Amniotic stem cell (primary cell): ENCODE data around the gene PTPRM.

ENCODE experiments used
- DNase-seq: peaks from one replicate; lab custom pipeline; 2025; lab: John Stamatoyannopoulos, UW

Gene PTPRM

GRCh38 chr18:8326763-8327394 lies 759.8 kb downstream of the PTPRM start:
- DNase-seq, result no peak

- no peak for DNase-seq
These were observed 761.0 kb downstream of the PTPRM start for GRCh38 chr18:8328126-8328525.

- DNase-seq, result no peak
These were observed 762.2 kb downstream of the PTPRM start for GRCh38 chr18:8329186-8329771.

- DNase-seq, result no peak
These were observed 763.5 kb downstream of the PTPRM start for GRCh38 chr18:8330575-8330974.

GRCh38 chr18:8332286-8332685 lies 765.2 kb downstream of the PTPRM start:
- DNase-seq, result no peak

GRCh38 chr18:8333961-8334360 lies 766.8 kb downstream of the PTPRM start:
- no peak for DNase-seq

- DNase-seq, result no peak
These were observed 770.1 kb downstream of the PTPRM start for GRCh38 chr18:8337211-8337610.

GRCh38 chr18:8339210-8339609 lies 772.1 kb downstream of the PTPRM start:
- DNase-seq, result no peak

- DNase-seq, result no peak
These were observed 772.8 kb downstream of the PTPRM start for GRCh38 chr18:8339952-8340351.

- no peak for DNase-seq
These were observed 774.5 kb downstream of the PTPRM start for GRCh38 chr18:8341481-8342230.

- DNase-seq, result no peak
These were observed 781.1 kb downstream of the PTPRM start for GRCh38 chr18:8348051-8348720.

GRCh38 chr18:8349608-8350323 lies 782.6 kb downstream of the PTPRM start:
- no peak for DNase-seq

GRCh38 chr18:8350628-8351027 lies 783.5 kb downstream of the PTPRM start:
- DNase-seq, result no peak

- no peak for DNase-seq
These were observed 784.0 kb downstream of the PTPRM start for GRCh38 chr18:8351161-8351560.

GRCh38 chr18:8354304-8354703 lies 787.2 kb downstream of the PTPRM start:
- no peak for DNase-seq

- no peak for DNase-seq
These were observed 788.9 kb downstream of the PTPRM start for GRCh38 chr18:8356001-8356400.

GRCh38 chr18:8357320-8357719 lies 790.2 kb downstream of the PTPRM start:
- DNase-seq, result no peak

GRCh38 chr18:8358033-8358765 lies 791.1 kb downstream of the PTPRM start:
- no peak for DNase-seq

- no peak for DNase-seq
These were observed 792.0 kb downstream of the PTPRM start for GRCh38 chr18:8359076-8359475.

GRCh38 chr18:8359481-8359880 lies 792.4 kb downstream of the PTPRM start:
- no peak for DNase-seq

- DNase-seq, result no peak
These were observed 794.9 kb downstream of the PTPRM start for GRCh38 chr18:8361941-8362471.
